GM18511 (cell line): ENCODE data around the gene CECR2.
"Not testable (repeated sequence)": the region's sequence is repeated elsewhere in the genome, so short reads cannot be mapped to it uniquely, and the experiment has no call there.

ENCODE experiments used
- ATAC-seq: cut with Tn5 transposase; IDR thresholded peaks from one replicate; pipeline ENCODE4 v1.9.1; 2021; ENCODE audit warnings: mild to moderate bottlenecking, moderate library complexity; ENCODE audit not compliant: unreplicated experiment

The CECR2 gene

DNA sequence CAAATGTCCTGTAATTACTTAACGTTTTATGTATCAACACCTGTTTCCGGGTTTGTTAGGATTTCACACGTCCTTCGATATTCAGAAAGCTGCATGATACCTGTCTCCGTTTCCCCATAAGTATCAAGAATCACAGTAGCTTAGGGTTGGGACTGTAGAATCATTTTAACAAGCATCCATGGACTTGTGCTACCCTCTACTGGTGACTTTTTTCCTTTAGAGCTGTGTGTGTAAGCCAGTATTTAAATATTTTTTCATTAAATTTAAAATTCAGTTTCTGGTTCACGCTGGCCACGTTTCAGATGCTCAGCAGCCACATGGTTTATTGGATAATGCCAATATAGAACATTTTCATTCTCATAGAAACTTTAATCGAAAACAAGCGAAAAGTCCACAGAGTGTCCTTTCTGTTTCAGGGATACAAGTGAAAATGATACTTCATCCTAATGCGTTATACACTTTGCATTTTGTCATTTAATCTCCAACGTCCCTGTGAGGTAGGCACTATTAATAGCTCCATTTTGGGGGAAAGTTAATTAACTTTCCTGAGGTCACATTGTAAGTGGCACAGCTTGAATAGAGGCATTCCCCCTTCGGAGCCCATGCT is 132.5 kb downstream of the CECR2 start:
- ATAC-seq: no peak

DNA sequence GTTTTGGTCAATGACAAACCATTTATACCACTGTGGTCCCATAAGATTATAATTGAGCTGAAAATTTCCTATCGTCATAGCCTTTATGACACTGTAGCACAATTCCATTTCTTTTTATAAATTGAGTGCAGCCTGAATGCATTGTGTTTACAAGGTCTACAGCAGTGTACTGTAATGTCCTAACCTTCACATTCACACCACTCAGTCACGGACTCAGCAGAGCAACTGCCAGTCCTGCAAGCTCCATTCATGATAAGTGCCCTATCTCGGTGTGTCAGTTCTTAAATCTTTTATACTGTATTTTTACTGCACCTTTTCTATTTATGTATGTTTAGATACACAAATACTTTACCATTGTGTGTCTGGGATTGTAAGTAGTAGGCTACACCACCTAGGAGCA is 138.8 kb downstream of the CECR2 start:
- ATAC-seq: no peak

DNA sequence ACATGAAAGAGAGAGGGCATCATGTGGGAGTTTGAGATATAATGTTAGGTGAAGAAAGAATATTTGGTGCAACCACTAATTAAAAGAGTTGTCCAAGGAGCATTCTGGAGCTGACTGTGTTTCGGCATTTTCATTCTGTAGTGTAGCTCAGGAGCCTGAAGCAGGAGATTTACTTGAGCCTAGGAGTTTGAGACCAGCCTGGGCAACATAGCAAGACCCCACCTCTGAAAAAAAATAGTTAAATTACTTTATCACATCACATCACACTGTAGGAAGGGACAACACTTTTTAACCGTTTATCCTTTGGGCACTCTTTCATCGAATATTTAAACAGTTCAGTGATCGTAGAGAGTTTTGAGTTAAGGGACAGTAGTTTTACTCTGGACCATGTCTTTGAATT is 143.7 kb downstream of the CECR2 start:
- no peak for ATAC-seq

DNA sequence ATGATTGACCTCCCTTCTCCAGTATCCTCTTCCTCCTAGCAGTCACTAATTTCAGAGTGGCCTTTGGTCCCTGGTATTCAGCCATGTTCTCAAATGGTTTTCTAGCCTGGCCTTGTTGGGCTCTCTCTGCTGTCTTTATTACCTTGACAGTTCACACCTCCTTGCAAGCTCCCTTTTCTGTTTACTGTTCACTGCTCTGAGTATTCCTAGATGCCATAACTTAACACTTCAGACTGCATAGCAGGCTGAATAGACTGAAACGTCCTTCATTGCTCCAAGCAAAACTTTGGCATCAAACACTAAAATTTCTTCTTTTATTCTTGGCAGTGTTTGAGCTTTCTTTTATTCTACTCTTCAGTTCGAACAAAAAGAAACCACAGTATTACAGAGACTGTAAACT is 144.4 kb downstream of the CECR2 start:
- ATAC-seq: no peak

DNA sequence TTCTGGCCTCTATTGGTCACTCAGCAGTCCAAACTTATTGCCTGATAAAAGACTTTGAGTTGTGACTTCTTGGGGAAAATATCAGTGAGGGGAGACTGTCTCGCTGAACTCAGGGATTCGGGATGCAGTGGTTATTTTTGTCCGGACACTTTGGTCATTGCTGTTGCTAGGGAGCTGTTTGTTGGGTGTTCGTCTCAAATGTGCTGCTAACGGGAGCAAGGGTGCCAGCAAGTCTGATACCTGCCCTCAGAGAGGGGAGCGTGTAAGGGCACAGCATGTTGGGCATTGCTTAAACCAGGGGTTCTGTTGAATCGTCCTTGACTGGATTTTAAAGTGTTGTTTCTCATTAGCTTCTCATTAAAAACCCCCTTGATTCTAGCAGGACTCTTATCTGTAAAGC is 144.8 kb downstream of the CECR2 start:
- ATAC-seq: no peak

DNA sequence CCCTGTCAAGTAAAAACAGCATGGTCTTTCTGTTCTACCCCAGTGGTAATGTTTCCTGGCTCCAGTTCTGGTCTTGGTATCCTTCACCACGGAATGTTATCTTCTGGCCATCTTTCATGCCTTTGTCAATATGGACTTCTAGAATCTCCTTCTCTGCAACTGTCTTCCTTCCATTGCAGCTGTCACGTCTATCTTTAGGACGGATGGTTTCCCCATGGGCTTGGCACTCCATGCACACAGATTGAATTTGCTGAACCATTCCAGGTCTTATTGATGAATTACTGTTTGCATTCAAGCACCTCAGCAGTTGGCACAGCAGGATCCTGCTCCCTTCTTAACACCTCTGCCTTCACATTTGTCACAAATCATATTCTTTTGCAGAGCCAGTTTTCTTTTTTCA is 149.1 kb downstream of the CECR2 start:
- ATAC-seq: no peak

DNA sequence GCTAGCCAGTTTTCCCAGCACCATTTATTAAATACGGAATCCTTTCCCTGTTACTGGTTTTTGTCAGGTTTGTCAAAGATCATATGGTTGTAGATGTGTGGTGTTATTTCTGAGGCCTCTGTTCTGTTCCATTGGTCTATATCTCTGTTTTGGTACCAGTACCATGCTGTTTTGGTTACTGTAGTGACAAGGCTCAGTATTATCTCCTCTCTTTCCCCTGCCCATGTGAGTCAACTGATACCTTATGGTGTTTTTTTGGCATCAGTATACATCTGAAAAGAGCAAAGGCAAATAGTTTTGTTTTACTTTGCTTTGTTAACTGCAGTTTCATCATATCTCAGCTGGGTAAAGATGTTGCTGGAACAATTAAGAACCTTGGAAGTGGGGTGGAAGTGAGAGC is 152.7 kb downstream of the CECR2 start:
- not testable (repeated sequence) for ATAC-seq

DNA sequence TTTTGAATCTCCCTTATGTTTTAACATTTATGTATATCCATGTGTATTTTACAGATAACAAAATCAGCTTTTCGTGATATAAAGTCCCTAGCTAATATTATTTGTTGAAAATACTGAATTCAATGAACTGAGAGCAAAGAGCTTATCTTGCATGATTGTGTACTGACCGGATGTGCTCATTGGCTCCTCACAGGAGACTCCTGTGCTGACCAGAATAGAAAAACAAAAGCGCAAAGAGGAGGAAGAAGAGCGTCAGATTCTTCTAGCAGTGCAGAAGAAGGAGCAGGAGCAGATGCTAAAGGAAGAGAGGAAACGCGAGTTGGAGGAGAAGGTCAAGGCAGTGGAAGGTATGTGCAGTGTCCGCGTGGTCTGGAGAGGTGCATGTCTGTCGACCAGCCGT is 154.7 kb downstream of the CECR2 start:
- ATAC-seq: no peak

DNA sequence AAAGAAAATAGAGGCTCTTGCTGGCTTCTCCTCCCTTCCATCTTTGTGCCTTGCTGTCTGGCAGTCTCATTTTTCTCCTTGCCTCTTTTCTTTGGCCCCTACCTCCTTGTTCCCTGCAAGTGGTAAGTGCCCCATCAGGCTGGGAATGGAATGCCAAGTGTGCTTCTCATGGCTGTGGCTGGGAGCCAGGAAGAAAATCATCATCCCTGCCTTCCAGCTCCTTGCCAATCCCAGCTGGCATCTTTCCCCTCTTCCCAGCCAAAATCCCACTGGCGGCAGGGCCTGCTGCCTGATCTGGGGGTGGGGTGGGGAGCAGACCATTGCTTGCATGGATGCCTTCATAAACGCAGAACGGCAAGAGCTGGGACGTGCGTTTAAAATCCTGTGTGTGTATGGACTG is 167.0 kb downstream of the CECR2 start:
- ATAC-seq: no peak

DNA sequence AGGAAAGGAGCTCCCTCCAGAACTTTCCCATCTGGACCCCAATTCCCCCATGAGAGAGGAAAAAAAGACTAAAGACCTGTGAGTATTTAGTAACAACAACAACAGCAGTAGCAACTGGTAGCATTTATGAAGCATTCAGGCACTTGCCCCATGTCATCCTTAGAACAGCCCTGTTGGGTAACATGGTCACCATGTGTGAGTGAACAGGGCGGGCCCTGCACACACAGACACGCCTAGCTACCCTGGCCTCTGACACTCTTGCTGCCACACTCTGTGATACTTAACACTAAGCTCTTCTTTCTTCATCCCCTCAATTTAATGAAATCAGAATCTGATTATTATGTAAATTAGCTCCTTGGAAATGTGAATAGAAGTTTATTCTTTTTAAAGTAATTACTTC is 167.9 kb downstream of the CECR2 start:
- no peak for ATAC-seq

DNA sequence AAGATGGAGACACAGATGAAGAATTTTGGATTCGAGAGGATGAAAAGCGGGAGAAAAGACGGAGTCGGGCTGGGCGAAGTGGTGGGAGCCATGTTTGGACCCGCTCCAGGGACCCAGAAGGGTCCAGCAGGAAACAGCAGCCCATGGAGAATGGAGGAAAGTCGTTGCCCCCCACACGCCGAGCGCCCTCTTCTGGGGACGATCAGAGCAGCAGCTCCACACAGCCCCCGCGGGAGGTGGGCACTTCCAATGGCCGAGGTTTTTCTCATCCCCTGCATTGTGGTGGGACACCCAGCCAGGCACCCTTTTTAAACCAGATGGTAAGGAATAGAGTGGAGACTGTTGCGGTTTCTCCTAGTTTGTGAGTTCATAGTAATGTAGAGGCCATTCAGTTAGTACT is 171.2 kb downstream of the CECR2 start:
- ATAC-seq: no peak

DNA sequence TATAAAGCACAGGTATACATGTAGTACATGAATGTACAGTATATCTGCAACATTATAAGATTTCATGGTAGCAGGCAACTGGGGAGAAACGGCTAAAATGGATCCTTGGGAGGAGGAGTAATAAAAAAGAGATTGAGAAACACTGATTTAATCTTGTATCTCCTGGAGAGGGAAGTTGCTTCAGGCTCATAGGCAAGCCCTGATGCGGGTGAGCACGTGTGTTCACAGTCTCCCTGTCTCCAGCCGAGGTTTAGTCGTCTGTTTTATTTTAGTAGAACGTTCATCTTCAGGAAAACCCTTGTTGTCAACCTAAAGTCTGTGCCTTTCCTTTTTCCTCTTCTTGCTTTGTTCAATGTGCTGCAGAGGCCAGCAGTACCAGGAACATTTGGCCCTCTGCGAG is 172.2 kb downstream of the CECR2 start:
- no peak for ATAC-seq

DNA sequence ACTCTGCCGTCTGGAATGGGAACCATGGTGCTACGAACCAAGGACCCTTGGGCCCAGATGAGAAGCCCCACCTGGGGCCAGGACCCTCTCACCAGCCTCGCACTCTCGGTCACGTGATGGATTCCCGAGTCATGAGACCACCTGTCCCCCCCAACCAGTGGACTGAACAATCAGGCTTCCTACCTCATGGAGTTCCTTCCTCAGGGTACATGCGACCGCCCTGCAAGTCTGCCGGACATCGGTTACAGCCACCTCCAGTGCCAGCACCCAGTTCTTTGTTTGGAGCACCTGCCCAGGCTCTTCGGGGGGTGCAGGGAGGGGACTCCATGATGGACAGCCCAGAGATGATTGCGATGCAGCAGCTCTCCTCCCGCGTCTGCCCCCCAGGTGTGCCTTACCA is 173.2 kb downstream of the CECR2 start:
- no peak for ATAC-seq

DNA sequence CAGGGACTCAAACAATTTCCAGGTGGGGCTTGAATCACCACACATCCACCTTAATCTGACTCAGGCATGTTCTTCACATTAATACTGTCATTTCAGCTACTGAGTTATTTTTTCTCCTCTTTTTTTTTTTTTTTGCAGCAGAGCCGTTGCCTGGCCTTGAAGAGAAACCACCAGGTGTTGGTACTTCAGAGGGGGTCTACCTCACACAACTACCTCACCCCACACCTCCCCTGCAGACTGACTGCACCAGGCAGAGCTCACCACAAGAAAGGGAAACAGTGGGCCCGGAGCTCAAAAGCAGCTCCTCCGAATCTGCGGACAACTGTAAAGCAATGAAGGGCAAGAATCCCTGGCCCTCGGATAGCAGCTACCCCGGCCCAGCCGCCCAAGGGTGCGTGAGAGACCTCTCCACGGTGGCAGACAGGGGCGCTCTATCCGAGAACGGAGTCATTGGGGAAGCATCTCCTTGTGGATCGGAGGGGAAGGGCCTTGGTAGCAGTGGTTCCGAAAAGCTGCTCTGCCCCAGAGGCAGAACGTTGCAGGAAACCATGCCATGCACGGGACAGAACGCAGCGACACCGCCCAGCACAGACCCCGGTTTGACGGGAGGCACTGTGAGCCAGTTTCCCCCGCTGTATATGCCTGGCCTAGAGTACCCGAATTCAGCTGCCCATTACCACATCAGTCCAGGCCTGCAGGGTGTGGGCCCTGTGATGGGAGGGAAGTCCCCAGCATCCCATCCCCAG is 178.9 kb downstream of the CECR2 start:
- ATAC-seq: no peak

DNA sequence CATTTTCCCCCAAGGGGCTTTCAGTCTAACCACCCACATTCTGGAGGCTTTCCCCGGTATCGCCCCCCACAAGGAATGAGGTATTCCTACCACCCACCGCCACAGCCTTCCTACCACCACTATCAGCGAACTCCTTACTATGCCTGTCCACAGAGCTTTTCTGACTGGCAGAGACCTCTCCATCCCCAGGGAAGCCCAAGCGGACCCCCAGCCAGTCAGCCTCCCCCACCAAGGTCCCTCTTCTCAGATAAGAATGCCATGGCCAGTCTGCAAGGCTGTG is 179.4 kb downstream of the CECR2 start:
- ATAC-seq: no peak

DNA sequence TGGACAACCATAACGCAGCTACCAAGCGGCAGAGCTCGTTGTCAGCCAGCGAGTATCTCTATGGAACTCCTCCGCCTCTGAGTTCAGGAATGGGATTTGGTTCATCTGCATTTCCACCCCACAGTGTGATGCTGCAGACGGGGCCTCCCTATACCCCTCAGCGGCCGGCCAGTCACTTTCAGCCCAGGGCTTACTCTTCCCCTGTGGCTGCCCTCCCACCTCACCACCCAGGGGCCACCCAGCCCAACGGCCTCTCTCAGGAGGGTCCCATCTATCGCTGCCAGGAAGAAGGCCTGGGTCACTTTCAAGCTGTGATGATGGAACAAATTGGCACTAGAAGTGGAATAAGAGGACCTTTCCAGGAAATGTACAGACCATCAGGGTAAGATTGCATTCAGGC is 179.9 kb downstream of the CECR2 start:
- no peak for ATAC-seq

DNA sequence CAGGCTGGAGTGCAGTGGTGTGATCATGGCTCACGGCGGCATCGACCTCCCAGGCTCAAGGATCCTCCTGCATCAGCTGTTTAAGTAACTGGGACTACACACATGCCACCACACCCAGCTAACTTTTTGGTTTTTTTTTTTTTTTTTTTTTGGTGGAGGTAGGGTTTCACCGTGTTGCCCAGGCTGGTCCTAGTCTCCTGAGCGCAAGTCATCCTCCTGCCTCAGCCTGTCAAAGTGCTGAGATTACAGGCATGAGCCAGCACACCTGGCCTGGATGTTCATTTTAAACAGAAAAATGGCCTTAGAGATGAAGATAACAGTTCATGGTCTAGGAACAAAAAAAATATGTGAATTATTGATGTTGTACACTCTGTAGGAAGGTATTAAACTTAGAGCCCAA is 180.4 kb downstream of the CECR2 start:
- no peak for ATAC-seq

DNA sequence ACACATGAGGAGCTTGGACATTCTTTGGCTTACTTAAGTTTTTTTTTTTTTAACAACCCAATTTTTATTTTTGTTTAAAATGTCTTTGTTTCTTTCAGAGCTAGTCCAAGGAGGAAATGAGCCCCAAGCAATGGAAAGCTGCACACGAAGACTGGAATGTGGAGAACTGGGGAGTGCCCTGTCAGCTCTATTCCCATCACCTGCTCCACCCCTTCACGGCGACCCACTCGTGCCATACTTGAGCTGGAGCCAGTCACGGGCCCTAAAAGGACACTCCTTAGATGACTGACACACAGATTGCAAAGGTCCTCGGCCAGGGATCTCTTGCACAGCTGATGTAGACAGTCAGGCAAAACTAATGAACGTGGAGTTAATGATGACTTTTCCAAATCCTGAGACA is 183.5 kb downstream of the CECR2 start:
- no peak for ATAC-seq

DNA sequence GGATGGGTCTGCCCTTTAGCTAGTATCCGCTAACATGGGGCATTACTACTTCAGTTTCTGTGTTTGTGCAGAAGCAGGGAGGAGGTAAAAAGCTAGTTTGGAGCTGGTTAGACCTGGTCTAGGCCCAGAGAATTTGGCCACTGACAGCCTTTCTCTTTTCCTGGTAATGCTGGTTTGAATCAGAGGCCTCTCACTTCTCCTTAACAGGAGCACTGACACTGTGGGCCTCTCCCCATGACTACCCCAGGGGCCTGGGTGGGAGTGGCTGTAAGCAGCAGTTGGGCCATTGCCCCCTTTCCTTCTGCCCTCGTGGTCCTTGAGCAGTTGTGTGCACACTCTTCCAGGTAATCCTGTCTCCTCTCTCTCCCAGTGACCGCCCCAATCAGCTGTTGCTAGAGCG is 185.6 kb downstream of the CECR2 start:
- no peak for ATAC-seq

DNA sequence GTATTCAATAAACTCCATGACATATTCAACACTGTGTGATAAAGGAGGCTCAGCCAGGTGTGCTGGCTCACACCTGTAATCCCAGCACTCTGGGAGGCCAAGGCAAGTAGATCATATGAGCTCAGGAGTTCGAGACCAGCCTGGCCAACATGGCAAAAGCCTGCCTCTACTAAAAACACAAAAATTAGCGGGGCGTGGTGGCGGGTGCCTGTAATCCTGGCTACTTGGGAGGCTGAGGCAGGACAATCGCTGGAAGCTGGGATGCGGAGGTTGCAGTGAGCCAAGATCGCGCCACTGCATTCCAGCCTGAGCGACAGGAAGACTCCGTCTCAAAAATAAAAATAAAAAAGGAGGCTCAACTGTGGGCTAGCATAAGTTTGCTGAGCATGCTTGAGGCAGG is 189.9 kb downstream of the CECR2 start:
- ATAC-seq: no peak

DNA sequence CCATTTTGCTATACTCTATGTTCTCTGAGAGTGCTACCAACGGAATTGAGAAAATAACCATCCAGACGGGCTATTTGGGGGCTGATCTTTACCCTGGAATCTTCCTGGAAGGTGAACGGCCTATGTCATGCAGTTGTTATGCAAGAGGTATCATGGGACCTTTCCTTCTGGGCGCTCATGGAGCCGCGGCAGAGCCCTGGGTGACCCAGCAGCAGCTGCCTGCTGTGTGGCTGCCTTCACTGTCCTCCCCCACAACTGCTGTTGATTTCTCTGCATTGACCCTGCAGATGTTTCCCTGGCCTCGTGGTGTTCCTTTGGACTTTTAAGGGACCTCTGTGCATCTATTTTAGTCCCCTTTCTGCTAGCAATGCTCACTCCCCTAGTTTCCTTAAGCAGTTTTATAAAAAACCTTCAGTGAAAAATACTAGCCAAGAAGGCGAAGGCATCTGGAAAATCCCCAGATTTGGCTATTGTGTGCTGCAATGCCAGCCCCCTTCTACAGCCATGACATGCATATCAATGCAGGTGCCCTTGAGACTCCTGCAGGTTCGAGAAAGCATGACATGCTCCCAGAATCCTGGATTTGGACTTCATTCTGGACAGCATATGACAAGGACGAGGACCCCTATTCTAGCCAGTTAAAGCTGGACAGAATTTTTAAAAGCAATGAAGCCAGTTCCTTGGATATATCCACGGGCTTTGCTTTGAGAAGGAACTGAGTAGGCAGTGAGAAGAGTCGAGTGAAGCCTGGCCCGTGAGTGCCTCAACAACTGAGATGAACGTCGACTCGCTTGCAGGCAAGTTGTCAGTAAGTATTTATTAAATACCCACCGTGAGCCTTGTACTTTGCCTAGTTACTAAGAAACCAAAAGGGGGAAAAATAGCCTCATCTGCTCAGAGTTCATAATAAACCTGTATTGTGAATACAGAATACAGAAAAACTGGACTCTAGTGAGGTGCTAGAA is 193.9 kb downstream of the CECR2 start, which contains the start of gene SLC25A18:
Gene SLC25A18, plus strand, starts transcription at position 593 of the 965 bp plus-strand sequence. CDS start 16,447 bp downstream, outside the sequence.
- no peak for ATAC-seq

DNA sequence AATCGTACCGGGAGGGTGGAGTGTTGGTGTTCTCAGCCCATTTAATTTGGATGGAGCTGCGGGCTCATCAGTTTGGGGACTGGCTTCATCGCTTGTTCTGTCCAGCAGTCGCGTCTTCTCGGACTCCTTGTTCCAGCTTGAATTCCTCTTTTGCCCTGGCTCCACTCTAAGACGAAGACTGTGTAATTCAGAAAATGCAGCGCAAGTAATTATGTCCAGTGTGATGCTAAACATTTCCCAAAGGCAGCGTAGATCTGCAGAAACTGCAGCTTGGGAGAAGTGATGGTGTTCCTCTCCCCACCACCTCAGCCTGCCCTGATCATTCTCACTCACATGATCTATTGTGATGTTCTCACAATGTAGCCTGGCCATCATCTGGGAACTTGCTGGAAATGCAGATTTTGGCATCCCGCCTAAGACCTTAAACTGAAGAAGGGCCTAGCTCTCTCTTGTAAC is 194.7 kb downstream of the CECR2 start:
- ATAC-seq: no peak
